ENCODE data around the gene ATP1A4. TPM values are rescaled to one million over a fixed set of nuclear protein-coding genes. Genes with fewer than 3 reads are reported as not detected.
A peak's percentile ranks its signal among the peaks of the same experiment; 100 is the strongest.

The ATP1A4 gene
- total and polyA plus RNA-seq, 2 donors (not counting 1 experiment from before 2014, with no cell fraction given), result not detected

DNA sequence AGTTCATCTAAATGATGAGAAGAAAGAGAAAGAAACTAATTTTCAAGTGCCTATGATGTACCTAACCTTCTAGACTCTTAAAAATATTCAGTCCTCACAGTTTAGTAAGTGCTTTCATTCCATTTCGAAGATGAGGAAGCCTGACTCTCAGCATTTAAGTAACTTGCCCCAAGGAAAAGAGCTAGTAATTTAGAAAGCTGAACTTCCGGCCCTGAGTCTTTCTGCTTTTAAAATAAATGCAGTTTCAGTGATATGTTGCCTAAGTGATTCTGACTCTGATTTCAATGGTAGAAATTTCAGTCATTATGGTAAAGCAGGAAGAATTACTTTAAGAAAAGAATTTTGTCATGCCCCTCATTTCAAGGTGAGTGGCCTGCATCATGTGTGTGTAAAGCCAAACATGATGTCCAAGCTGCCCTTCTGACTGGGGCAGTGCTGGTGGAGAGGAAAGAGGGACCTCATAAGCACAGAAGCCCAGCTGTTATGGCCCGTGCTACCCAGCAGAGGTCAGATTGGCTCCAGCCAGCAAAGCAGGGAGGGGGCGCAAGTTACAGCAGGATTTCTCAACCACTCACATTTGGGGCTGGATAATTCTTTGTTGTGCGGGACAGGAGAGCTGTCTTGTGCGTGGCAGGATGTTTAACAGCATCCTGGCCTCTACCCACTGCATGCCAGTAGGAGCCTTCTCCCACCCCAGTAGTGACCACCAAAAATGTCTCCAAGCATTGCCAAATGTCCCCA lies 10.7 kb downstream of the ATP1A4 start:
- DNase-seq (ENCODE audit: low read depth in 2 of 2), result peak; percentile 15 to 37
- Histone ChIP-seq H3K9me3 (ENCODE audit: control insufficient read depth, insufficient read depth, low read depth, low read length) (no peaks in the 10 kb centered on the region), H3K9ac (ENCODE audit: insufficient read depth, low read length) (no peak overlapping the region), H4K20me1 (ENCODE audit: control insufficient read depth, extremely low read depth, insufficient read depth, low read length) (no peaks in the 10 kb centered on the region), H2AFZ (ENCODE audit: low read length) (no peak overlapping the region), H3K79me2 (ENCODE audit: control insufficient read depth, insufficient read depth, low read length) (no peaks in the 10 kb centered on the region), H3K27me3 (ENCODE audit: control insufficient read depth, insufficient read depth, low read length) (peaks cover 7% of the 10 kb centered on the region), H3K4me2 (ENCODE audit: extremely low read depth, insufficient read depth, low read length) (no peak overlapping the region), H3K4me1 (ENCODE audit: control insufficient read depth, extremely low read depth, insufficient read depth, low read length) (no peaks in the 10 kb centered on the region), H3K27ac (ENCODE audit: insufficient read depth, low read length) (no peak overlapping the region), H3K36me3 (ENCODE audit: control insufficient read depth, insufficient read depth, low read length) (no peaks in the 10 kb centered on the region), H3K4me3 (replicated peaks in 1 of 4; ENCODE audit: control extremely low read depth in 1 of 4, insufficient read depth in 1 of 4, low read depth in 3 of 4, low read length in 4 of 4) (no peak overlapping the region)
- no peak for TF ChIP-seq EZH2 (IDR thresholded peaks at IDR 0.05; ENCODE audit: low read length, missing control alignments)
- TF ChIP-seq, protein P1, sequence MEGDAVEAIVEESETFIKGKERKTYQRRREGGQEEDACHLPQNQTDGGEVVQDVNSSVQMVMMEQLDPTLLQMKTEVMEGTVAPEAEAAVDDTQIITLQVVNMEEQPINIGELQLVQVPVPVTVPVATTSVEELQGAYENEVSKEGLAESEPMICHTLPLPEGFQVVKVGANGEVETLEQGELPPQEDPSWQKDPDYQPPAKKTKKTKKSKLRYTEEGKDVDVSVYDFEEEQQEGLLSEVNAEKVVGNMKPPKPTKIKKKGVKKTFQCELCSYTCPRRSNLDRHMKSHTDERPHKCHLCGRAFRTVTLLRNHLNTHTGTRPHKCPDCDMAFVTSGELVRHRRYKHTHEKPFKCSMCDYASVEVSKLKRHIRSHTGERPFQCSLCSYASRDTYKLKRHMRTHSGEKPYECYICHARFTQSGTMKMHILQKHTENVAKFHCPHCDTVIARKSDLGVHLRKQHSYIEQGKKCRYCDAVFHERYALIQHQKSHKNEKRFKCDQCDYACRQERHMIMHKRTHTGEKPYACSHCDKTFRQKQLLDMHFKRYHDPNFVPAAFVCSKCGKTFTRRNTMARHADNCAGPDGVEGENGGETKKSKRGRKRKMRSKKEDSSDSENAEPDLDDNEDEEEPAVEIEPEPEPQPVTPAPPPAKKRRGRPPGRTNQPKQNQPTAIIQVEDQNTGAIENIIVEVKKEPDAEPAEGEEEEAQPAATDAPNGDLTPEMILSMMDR (conservative IDR thresholded peaks at IDR 0.05 in 1 of 2, IDR thresholded peaks at IDR 0.05 in 1 of 2; ENCODE audit: low read depth in 1 of 2, low read length in 2 of 2), result peak; percentile 34 to 56

DNA sequence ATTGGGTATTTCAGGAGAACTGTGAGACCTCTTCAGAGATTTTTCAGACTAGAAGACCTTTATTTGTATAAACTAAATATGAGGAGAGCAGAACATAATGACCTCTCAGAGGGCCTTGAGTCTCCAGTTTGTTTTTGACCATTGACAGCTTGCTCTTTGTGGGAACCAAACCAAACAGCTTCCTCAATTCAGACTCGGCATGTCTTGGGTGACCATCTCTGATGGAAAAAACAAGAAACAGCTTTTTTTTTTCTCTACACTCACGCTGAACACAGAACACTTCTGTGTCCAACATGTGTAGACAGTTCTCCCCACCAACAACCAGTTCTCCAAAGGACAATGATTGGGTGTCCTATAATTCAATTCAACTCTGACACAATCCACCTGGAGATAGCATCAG lies 11.5 kb downstream of the ATP1A4 start:
- no peak overlapping the region for H3K27ac ChIP-seq (ENCODE audit: insufficient read depth, low read length)
- no peak overlapping the region for H3K4me3 ChIP-seq (replicated peaks in 1 of 4; ENCODE audit: control extremely low read depth in 1 of 4, insufficient read depth in 1 of 4, low read depth in 3 of 4, low read length in 4 of 4)
- no peak for DNase-seq (ENCODE audit: low read depth in 2 of 2)
- H3K4me1 ChIP-seq (ENCODE audit: control insufficient read depth, extremely low read depth, insufficient read depth, low read length), result no peaks in the 10 kb centered on the region
- no peak for TF ChIP-seq EZH2 (IDR thresholded peaks at IDR 0.05; ENCODE audit: low read length, missing control alignments)
- TF ChIP-seq, protein P1 (conservative IDR thresholded peaks at IDR 0.05 in 1 of 2, IDR thresholded peaks at IDR 0.05 in 1 of 2; ENCODE audit: low read depth in 1 of 2, low read length in 2 of 2), result no peak
- no peaks in the 10 kb centered on the region for H3K9me3 ChIP-seq (ENCODE audit: control insufficient read depth, insufficient read depth, low read depth, low read length)
- H3K9ac ChIP-seq (ENCODE audit: insufficient read depth, low read length), result no peak overlapping the region
- no peak overlapping the region for H2AFZ ChIP-seq (ENCODE audit: low read length)
- no peaks in the 10 kb centered on the region for H4K20me1 ChIP-seq (ENCODE audit: control insufficient read depth, extremely low read depth, insufficient read depth, low read length)
- H3K79me2 ChIP-seq (ENCODE audit: control insufficient read depth, insufficient read depth, low read length), result no peaks in the 10 kb centered on the region
- peaks cover 7% of the 10 kb centered on the region for H3K27me3 ChIP-seq (ENCODE audit: control insufficient read depth, insufficient read depth, low read length)
- no peak overlapping the region for H3K4me2 ChIP-seq (ENCODE audit: extremely low read depth, insufficient read depth, low read length)
- H3K36me3 ChIP-seq (ENCODE audit: control insufficient read depth, insufficient read depth, low read length), result no peaks in the 10 kb centered on the region

DNA sequence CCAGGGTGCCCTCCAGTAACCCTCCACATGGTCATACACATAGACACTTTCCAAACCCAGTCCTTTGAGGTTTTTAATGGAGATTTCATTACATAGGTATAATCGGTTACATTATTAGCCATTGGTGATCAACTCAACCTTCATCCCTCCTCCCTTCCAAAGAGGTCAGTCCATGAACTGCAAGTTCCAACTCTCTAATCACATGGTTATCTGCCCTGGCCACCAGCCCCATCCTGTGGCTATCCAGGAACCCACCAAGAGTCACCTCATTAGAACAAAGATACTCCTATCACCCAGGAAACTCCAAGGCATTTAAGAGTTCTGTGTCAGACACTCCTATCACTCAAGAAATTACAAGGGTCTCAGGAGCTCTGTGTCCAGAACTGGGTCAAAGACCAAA lies 12.2 kb downstream of the ATP1A4 start:
- H3K36me3 ChIP-seq (ENCODE audit: control insufficient read depth, insufficient read depth, low read length), result no peaks in the 10 kb centered on the region
- no peak for DNase-seq (ENCODE audit: low read depth in 2 of 2)
- no peaks in the 10 kb centered on the region for H3K9me3 ChIP-seq (ENCODE audit: control insufficient read depth, insufficient read depth, low read depth, low read length)
- H3K4me2 ChIP-seq (ENCODE audit: extremely low read depth, insufficient read depth, low read length), result no peak overlapping the region
- no peak overlapping the region for H2AFZ ChIP-seq (ENCODE audit: low read length)
- H4K20me1 ChIP-seq (ENCODE audit: control insufficient read depth, extremely low read depth, insufficient read depth, low read length), result no peaks in the 10 kb centered on the region
- no peak overlapping the region for H3K9ac ChIP-seq (ENCODE audit: insufficient read depth, low read length)
- H3K4me1 ChIP-seq (ENCODE audit: control insufficient read depth, extremely low read depth, insufficient read depth, low read length), result no peaks in the 10 kb centered on the region
- no peak overlapping the region for H3K4me3 ChIP-seq (replicated peaks in 1 of 4; ENCODE audit: control extremely low read depth in 1 of 4, insufficient read depth in 1 of 4, low read depth in 3 of 4, low read length in 4 of 4)
- TF ChIP-seq, protein P1 (conservative IDR thresholded peaks at IDR 0.05 in 1 of 2, IDR thresholded peaks at IDR 0.05 in 1 of 2; ENCODE audit: low read depth in 1 of 2, low read length in 2 of 2), result no peak
- TF ChIP-seq EZH2 (IDR thresholded peaks at IDR 0.05; ENCODE audit: low read length, missing control alignments), result no peak
- H3K27me3 ChIP-seq (ENCODE audit: control insufficient read depth, insufficient read depth, low read length), result peaks cover 7% of the 10 kb centered on the region
- H3K27ac ChIP-seq (ENCODE audit: insufficient read depth, low read length), result no peak overlapping the region
- no peaks in the 10 kb centered on the region for H3K79me2 ChIP-seq (ENCODE audit: control insufficient read depth, insufficient read depth, low read length)

Measured in fibroblast of lung (primary cell).